Measurements from ENCODE around the gene IMMP2L.
"Not testable (repeated sequence)": the region's sequence is repeated elsewhere in the genome, so short reads cannot be mapped to it uniquely, and the experiment has no call there.

IMMP2L gene

DNA sequence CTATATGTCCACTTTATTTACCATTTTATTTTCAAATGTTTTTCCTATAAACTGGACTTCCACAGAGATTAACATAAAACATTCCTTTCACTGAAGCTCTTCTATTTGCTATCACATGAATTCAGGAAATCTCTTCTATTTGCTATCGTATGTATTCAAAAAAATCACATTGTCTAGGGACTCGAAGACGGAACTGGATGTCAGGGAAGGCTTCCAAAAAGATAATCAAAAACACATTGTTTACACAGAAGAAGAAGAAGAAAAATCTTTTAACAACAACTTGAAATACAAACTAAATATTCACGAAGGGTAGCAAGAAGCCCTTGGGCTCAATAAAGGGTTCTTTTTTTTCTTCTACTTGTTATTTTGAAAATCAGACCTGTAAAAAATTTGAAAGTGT, 897.5 kb downstream of the IMMP2L start:
- DNase-seq, result no peak

DNA sequence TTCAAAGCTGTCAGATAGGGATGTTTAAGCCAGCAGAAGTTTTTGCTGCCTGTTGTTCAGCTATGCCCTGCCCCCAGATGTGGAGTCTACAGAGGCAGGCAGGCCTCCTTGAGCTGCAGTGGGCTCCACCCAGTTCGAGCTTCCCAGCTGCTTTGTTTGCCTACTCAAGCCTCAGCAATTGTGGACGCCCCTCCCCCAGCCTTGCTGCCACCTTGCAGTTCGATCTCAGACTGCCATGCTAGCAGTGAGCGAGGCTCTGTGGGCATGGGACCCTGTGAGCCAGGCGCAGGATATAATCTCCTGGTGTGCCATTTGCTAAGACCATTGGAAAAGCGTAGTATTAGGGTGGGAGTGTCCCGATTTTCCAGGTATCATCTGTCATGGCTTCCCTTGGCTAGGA, 901.7 kb downstream of the IMMP2L start:
- DNase-seq, result not testable (repeated sequence)

DNA sequence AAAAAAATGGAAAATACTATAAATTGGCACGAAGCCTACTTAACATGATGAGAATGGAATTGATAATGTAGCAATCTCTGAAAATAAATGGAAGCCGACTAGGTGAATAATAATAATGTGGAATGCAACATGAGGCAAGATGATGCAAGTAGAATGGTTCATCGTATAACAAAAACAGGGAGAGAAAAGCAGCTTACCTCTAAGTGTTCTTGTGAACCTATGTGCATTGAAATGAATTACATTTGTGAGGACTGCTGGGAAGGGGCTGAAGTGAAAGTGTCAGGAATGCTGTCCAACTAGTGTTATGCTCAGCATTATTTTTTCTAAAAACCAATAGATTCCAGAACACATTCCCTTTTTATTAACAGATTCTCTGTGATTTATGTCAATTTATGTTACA, 912.0 kb downstream of the IMMP2L start:
- no peak for DNase-seq

DNA sequence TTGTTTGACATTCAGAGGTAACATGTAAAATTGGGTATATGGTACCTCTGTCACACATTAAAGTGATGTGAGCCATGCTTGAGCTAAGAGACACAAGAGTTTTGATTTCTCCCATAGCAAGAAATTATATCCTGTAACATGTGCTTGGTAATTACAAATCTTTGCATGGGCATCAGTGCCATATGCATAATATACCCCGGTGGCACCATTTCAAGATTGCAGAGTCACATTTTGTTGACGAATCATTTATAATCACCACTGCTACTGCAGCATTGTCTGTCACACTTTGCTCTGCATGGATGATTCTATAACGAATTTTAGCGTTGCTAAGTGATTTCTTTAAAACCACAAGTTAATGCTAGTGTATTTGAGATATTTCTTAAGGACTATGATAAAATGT, 915.0 kb downstream of the IMMP2L start:
- DNase-seq, result no peak

DNA sequence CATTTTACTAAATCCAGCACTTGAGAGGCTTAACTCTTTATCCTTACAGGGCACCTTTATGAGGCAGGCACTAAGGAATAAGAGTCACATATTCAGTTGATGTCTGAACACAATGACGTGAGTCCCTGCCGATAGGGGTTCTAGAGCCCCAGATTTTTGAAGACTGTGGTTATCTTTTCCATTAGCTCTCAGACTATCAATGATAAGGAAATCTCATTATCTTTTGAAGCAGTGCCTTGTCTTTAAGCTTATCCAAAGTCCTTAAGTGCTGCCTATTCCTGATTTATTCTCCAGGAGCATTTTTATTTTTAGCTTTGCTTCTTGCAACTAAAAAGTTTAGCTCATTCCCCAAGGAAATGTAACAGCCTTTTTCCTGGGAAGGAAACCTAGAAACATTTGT, 915.5 kb downstream of the IMMP2L start:
- DNase-seq, result no peak

DNA sequence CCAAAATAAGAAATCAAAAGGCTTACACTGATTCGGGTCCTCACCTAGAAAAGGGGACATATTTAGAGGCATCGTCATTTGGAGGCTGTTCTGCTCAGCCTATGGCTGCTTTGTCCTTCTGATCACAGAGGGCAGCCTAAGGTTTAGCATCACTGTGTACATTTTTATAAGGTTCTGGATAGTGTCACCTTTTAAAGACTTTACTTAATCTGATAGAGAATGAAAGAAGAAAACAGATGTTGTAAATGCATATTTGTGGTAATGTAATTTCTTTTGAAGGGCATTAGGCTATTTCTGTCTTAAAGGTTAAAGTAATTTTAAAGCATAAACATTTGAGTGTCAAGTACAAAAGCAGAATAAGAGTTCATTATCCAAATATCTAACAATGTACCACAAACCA, 916.7 kb downstream of the IMMP2L start:
- DNase-seq, result no peak

DNA sequence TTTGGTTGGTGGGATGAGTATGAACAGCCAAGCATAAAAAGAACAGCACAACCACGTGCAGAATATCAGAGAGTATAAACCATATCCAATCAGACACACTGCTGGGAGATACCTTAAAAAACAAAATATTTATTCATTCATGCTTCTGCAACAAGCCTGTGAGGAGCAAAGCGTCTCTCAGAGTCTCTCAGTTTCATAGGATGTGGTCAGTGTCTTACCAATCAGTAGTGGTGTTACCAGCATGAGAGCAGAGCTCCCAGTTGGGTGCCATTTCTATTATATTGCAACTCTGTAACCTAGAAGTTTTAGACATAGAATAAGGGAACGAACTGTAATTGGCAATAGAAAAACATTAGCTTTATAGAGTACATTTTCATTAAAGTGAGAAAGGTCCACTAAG, 917.2 kb downstream of the IMMP2L start:
- no peak for DNase-seq

DNA sequence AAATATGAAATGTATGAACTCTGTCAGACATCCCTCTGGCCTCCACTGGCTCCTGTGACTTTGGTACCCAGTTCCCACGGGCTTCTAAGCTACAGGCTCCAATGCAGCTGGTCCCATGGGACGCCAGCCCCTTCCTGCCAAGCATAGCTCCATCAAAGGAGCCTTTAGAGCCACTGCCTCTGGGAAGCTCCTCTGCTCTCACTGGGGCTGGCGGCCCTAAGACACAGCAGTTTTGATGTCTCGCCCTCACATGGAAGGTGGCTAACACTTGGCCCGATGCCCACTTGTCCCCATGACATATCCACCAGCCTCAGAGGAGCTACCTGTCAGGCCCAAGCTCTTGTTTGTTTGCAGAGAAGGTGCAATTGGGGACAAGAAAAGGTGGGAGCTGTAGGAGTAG, 925.0 kb downstream of the IMMP2L start:
- no peak for DNase-seq

DNA sequence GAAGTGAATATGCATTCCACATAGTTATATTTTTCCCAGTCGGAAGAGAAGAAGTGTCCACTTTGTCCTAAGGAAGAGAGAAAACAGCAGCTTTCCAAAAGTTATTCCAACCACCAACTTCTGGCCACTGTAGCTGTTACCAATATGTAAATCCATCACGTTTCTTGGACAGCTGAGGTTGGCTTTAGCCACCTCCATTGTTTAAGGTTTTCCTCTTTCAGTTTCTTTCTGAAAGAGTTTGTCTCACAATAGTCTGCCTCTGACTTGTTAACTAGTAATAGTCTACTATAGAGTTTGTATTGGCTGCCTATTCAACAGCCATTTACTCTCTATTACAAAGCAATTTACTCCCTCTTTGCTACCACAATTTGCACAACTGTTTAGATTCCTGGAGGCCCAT, 929.0 kb downstream of the IMMP2L start:
- DNase-seq, result no peak

DNA sequence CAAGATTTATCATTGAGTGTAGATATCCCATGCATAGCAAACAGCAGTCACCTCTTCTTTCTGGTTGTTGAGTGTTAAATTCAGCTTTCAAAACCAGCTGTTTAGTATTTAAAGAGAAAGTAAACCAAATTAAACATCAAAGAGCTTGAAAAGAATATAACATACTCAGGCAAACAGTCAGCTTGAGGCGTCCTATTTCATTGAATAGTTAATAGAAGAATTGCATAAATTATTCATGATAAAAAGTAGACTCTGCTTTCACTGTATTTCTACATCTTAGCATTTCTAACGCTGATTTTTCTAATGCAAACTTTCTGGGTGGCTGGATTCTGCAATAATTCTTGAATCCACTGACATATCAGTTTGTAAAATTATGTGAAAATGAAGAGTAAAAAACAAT, 935.9 kb downstream of the IMMP2L start:
- DNase-seq, result no peak

DNA sequence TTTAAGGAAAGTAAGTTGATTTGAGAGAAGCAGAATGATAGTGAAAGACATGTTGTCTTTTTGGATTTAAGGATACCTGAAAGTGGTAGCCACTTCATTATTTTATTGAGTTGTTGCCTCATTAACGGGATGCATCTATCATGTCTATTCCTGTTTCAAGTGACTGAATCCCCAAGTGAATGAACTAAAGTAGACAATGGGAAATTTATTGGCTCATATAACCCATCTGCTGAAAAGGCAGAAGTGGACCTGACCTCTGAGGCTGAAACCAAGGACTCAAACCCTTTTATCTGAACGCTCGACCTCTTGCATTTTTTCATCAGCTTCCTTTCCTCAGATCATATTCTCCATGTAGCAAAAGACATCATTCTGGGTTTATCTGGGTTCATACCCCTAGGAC, 937.0 kb downstream of the IMMP2L start:
- DNase-seq, result no peak

DNA sequence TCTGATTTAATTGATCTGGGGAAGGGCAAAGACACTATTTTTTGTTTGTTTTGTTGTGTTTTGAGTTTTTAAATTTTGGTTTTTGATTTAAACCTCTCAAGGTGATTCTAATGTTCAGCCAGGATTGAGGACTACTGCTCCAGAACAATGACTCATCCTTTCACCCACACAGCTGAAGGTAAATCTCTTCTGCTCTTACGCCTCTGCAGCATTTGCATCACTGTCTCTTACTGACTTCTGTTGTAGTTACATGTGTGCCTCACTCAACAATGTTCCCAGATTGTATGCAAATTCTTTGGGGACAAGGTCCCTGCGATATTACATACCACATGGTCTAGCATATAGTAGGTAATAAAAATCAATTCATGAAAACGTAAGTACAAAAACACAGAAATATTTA, 938.9 kb downstream of the IMMP2L start:
- DNase-seq, result no peak

DNA sequence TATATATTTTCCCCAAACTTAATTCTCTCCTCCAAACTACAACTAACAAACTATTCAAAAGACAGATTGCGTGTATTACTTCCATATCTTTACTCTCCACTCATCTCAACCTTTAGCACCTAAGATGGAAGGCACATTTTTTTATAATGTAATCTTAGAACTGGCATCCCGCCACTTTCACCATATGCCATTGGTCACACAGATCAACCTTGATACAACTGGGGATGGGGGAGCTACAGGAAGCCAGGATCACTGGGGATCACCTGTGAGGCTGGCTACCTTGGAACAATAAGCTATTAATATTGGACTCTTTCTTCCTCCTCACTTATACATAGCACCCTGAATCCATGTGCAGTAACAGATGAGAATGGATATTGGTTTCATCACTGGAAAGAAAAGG, 941.0 kb downstream of the IMMP2L start:
- no peak for DNase-seq

DNA sequence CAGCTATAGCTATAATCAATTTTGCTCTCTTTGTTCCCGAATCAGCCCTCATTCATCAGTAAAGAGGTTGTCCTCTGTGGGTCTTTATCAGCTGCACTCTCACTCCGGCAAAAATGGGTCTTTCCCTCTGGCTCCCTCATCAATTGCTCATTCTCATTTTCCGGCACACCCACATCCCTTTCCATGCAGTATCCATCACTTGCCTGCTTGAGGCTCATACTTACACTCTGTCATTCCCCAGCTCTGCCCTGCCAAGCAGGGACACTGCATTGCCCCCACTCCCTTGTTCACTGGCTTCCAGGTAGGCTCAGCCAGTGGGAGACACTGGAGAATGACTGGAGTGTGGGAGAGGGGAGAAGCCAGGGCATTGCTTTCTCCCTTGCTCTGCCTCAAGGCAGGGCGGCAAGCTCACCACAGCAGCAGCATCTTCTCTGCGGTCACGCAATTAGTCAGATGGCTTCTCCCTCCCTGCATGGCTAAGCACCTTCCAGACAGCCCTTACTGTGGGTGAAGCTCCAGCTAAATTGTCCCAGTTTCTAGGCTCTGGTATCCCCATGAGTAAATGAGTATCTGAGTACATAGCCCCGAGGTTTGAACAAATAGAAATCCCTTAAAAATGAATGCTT, 942.1 kb downstream of the IMMP2L start:
- no peak for DNase-seq
